Mesothelial cell of epicardium (in vitro differentiated cells): Measurements from ENCODE around the gene KRT9. TPM values are rescaled to one million over a fixed set of nuclear protein-coding genes. Genes with fewer than 3 reads are reported as not detected.

Experiments
- DNase-seq, 2 experiments: peaks; one replicate each; pipeline ENCODE4 v3.0.0; 2021; ENCODE audit warnings: low spot score in 2 of 2; ENCODE audit not compliant: unreplicated experiment in 2 of 2
- H3K27ac Mint-ChIP-seq: 2 replicates; pipeline ENCODE4 v1.8.0; 2021; ENCODE audit warnings: mixed read lengths
- H3K27me3 Mint-ChIP-seq: 2 replicates; pipeline ENCODE4 v1.8.0; 2021; ENCODE audit warnings: low read depth, mixed read lengths
- H3K36me3 Mint-ChIP-seq: 2 replicates; pipeline ENCODE4 v1.8.0; 2021; ENCODE audit warnings: mixed read lengths
- H3K4me1 Mint-ChIP-seq: 2 replicates; pipeline ENCODE4 v1.8.0; 2021; ENCODE audit warnings: mixed read lengths
- H3K4me3 Mint-ChIP-seq: 2 replicates; pipeline ENCODE4 v1.8.0; 2021; ENCODE audit warnings: mild to moderate bottlenecking, moderate library complexity, mixed read lengths
- H3K9me3 Mint-ChIP-seq: 2 replicates; pipeline ENCODE4 v1.8.0; 2021; ENCODE audit warnings: mixed read lengths
- microRNA-seq: library from miRNA; unstranded; fragments of <30 nt; microRNA quantifications from one replicate; pipeline ENCODE4 v1.2.0, GENCODE V29; 2021; ENCODE audit warnings: inconsistent platforms, mixed read lengths
- total RNA-seq: library from RNA; stranded (reverse); gene quantifications from 3 replicates; pipeline ENCODE4 v1.2.1, GENCODE V29; 2021
- TF ChIP-seq, protein P1 (sequence below): fragments of 200-600 bp; sonication (generic); IDR thresholded peaks from one replicate; pipeline ENCODE4 v1.5.0; 2021; ENCODE audit warnings: antibody characterized with exemption; ENCODE audit not compliant: unreplicated experiment

The KRT9 gene
- total RNA-seq, 1 donor from 2014 or later, result not detected

DNA sequence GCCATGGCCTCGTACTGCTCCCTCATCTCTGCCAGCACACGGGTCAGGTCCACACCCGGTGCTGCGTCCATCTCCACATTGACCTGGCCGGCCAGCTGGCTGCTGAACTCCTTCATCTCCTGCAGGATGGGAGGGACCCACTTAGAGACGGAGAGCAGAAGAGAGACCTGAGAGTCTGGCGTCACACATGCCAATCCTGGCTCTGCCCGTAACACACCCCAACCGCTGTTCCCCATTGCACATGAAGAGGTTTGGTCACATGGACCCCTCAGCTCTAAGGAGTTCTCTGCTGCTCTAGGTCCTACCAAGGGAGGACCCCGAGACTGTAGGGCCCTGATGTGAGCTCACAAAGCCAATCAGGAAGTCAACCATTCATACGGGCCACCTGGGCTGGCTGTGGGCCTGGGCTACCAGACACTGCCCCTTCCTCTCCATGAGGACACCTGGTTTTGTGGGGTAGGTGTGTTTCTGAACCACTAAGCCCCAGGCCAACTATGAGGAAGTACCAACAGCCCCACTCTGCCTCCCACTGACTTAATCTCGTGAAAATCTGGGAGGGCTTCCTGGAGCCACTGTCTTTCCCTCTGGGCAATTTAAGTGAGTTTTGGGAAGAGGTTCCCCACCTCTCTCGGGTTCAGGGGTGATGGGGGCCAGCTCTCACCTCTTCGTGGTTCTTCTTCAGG lies 55.6 kb downstream of the KRT9 start:
- Mint-ChIP-seq H3K27me3 (no peaks in the 10 kb centered on the region), H3K4me1 (peaks cover 49% of the 10 kb centered on the region), H3K27ac (no peak overlapping the region), H3K4me3 (no peak overlapping the region), H3K36me3 (no peaks in the 10 kb centered on the region), H3K9me3 (no peaks in the 10 kb centered on the region)
- TF ChIP-seq, protein P1, sequence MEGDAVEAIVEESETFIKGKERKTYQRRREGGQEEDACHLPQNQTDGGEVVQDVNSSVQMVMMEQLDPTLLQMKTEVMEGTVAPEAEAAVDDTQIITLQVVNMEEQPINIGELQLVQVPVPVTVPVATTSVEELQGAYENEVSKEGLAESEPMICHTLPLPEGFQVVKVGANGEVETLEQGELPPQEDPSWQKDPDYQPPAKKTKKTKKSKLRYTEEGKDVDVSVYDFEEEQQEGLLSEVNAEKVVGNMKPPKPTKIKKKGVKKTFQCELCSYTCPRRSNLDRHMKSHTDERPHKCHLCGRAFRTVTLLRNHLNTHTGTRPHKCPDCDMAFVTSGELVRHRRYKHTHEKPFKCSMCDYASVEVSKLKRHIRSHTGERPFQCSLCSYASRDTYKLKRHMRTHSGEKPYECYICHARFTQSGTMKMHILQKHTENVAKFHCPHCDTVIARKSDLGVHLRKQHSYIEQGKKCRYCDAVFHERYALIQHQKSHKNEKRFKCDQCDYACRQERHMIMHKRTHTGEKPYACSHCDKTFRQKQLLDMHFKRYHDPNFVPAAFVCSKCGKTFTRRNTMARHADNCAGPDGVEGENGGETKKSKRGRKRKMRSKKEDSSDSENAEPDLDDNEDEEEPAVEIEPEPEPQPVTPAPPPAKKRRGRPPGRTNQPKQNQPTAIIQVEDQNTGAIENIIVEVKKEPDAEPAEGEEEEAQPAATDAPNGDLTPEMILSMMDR, result no peak
- no peak for DNase-seq

Small RNA genes within 50 kb of the gene (microRNA-seq; reads per million reads assigned to microRNA genes)
- not detected for gene MIR6510

Other genes with a start within 250 kb of the KRT9 start
- not detected in 3 replicates for gene KRT33A, start 221.2 kb downstream of the KRT9 start, total RNA-seq
- not detected in 3 replicates for gene KRT33B, start 202.2 kb downstream of the KRT9 start, total RNA-seq
- not detected in 3 replicates for gene KRT34, start 189.8 kb downstream of the KRT9 start, total RNA-seq
- not detected in 3 replicates for gene KRT31, start 174.5 kb downstream of the KRT9 start, total RNA-seq
- not detected in 3 replicates for gene KRT37, start 147.5 kb downstream of the KRT9 start, total RNA-seq
- not detected in 3 replicates for gene KRT38, start 131.1 kb downstream of the KRT9 start, total RNA-seq
- not detected in 3 replicates for gene KRT32, start 104.7 kb downstream of the KRT9 start, total RNA-seq
- not detected in 3 replicates for gene KRT35, start 90.9 kb downstream of the KRT9 start, total RNA-seq
- gene KRT36, start 82.1 kb downstream of the KRT9 start, total RNA-seq, result not detected in 3 replicates
- gene KRT13, start 66.4 kb downstream of the KRT9 start, total RNA-seq, result 5.3 to 7.0 TPM (median 6.3 TPM) in 3 replicates
- 8.5 to 10.2 TPM (median 8.7 TPM) in 3 replicates for gene KRT15, start 53.2 kb downstream of the KRT9 start, total RNA-seq
- gene KRT19, start 43.8 kb downstream of the KRT9 start, total RNA-seq, result 366 to 377 TPM (median 368 TPM) in 3 replicates
- gene KRT14, start 14.8 kb upstream of the KRT9 start, total RNA-seq, result 0.45 TPM in 1 of 3 replicates, not detected in the others
- 0.40 to 0.79 TPM (median 0.40 TPM) in 3 replicates for gene KRT16, start 40.7 kb upstream of the KRT9 start, total RNA-seq
- 221 to 238 TPM (median 232 TPM) in 3 replicates for gene KRT17, start 52.5 kb upstream of the KRT9 start, total RNA-seq
- gene EIF1, start 116.8 kb upstream of the KRT9 start, total RNA-seq, result 600 to 610 TPM (median 606 TPM) in 3 replicates
- not detected in 3 replicates for gene GAST, start 140.3 kb upstream of the KRT9 start, total RNA-seq
- gene HAP1, start 162.6 kb upstream of the KRT9 start, total RNA-seq, result 0.44 to 0.66 TPM (median 0.45 TPM) in 3 replicates
- gene JUP, start 214.7 kb upstream of the KRT9 start, total RNA-seq, result 202 to 207 TPM (median 205 TPM) in 3 replicates
- 61.0 to 62.0 TPM (median 62.0 TPM) in 3 replicates for gene P3H4, start 239.9 kb upstream of the KRT9 start, total RNA-seq
- 369 to 401 TPM (median 371 TPM) in 3 replicates for gene FKBP10, start 240.9 kb upstream of the KRT9 start, total RNA-seq